AML-193 (cell line): ENCODE results near the gene DDX5.

Experiments used
- DNase-seq, 2 experiments: peaks; one replicate each; lab custom pipeline; 2025; lab: John Stamatoyannopoulos, UW

The DDX5 gene

DNA sequence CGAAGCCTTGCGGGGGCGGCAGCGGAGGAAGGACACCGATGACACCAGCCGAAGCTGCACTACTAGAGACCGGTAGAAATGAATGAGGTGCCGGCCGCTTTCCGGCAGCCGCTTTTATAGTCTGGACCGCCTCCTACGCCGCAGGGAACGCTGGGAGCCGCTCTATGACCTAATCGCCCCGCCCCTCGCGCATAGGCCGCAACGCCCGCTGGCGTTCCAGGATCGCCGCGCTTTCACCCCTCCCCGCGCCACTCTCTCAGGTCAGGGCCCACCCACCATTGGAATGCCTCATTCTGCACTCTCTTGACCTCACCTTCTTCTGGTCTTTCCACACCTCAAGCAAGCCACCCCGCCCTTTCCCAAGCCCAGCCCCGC lies at the start of gene DDX5:
DDX5 (minus strand) TSS at position 89 of the 375 bp plus-strand sequence. CDS start 170 bp downstream, outside the sequence.
- DNase-seq, result peak; percentile 98 to 99

DNA sequence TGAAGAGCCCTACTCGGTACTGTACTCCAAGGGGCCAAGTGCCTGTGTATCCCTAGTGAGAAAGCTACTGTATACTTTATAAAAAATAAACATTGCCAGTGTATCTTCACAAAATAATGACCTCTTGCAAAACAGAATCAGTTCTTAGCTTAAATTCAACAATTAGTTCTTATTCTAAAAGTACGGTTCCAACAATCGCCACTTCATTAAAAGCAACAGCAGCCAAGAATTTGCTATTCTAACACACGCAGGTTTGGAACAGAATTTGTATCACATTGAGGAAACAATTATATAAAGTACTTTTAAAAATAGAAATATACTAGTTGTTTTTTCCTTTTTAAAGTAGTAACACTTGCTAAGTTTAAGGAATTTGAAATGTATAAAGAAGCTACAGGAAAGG lies 49.2 kb upstream of the DDX5 start:
- DNase-seq, result no peak

DNA sequence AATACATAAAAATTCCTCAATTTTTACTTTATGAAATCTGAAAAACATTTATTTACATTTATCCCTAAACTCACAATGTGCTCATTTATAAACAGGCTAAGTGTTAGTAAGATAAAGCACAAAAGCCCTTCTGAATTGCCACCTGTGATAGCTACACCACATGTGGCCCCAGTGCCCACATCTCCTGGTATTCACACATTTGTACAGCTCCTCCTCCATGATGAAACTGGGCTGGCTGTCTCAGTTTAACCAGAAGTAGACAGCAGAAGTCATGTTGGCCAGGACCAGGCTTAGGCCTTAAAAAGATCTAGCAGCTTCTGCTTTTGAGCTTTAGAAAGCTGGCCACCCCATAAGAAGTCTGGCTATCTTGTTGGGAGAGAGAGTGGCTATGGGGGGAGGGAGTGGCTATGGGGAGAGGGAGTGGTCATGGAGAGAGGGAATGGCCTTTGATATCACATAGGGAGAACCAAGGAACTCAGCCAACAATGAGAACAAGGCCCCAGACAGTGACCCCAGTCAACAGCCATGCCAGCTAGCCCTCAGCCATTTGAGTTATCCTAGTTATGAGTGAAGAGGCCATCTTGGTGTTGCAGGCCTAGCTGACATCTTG lies 48.0 kb upstream of the DDX5 start:
- no peak for DNase-seq

DNA sequence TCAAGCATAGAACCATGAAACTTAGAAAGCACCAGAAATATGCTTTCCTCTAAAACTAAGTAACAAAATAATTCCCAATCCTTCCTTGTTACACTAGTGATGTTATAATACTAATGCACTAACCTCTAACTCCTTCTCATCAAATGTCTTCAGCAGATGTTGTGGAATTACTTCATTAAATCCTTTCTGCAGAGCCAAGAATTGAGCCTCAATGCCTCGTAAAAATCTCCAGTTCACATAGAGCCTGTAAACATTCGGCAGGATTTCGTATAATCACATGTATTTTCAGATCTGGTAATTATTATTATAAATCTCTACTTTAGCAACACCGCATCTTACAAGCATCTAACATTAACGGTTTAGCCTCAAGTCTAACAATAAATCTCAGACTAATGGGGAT lies 45.4 kb upstream of the DDX5 start:
- DNase-seq, result no peak

DNA sequence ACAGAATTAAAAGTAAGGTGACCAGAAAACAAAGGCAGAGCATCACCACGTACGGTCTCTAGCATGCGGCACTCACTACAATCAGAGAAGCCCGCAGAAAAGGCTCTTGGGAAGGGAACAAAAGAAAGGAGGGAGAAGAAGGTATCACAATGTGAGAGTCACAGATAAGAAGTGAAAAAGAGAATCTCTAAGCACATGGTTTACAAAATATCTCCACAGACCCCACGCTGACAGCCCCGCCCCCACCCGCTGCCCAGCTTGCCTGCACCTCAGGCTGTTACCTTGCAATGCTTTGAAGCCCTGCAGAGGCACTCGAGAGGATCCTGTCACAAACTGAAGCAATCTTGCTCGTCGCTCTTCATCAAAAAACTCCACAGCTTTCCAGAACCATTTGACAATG lies 41.2 kb upstream of the DDX5 start:
- no peak for DNase-seq

DNA sequence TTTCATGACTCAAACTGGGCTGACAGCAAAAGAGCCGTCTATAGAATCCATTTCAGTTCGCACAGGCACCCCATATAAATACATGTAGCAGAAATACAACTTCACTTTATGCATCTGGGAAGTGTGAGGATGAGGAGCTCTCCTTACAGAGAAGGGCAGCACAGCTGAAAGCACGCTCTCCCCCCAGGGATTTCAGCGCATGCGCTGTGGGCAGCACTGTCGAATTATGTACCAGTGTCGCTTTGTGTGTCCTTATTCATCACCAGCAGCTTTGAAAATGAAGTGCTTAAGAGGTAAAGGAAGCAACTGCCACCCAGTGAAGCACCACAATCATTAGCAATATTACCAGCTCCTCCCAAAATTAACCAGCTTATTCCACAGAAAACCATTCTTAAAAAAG lies 40.6 kb upstream of the DDX5 start:
- no peak for DNase-seq

DNA sequence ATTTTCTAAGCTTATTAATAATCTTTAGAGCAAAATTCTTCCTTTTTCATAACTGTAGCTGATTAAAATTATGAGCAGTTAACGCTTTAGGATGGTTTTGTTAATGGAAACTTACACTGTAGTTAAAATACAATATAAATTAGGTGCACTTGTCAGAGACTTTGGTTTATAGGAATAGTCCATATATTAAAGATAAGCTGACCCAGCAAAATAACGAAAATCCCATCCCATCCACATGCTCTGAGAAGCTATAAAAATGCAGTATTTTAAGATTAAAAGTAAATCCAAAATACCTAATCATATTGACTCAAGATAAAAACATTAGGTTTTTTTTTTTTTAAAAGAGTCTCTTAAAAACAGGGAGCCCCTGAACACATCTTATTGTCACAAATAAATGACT lies 38.7 kb upstream of the DDX5 start:
- no peak for DNase-seq

DNA sequence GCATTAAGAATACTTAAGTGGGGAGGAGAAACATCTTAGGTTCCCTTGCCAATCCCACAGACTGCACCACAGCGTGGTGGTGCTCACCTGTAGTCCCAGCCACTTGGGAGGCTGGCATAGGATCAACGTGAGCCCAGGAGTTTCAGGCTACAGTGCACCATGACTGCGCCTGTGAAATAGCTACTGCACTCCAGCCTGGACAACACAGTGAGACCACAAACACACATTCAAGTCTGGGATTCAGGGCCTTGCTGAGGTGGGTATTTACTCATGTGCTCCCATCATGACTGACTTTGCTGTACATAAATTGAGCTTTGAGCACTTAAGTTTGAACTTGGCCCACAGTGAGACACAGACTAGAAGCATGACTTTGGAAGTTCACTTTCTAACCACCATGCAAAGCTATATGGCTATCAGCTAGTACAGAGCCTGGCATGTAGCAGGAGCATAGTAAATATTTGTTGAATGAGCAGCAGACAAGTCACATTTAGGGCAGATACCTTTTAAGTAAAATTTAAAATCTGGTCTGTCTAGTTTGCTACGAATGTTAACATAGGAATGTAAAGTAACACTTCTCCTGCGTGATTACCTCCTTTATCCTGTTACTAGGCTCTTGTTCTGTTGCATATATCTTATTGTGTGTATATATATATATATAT lies 34.2 kb upstream of the DDX5 start:
- DNase-seq, result no peak

DNA sequence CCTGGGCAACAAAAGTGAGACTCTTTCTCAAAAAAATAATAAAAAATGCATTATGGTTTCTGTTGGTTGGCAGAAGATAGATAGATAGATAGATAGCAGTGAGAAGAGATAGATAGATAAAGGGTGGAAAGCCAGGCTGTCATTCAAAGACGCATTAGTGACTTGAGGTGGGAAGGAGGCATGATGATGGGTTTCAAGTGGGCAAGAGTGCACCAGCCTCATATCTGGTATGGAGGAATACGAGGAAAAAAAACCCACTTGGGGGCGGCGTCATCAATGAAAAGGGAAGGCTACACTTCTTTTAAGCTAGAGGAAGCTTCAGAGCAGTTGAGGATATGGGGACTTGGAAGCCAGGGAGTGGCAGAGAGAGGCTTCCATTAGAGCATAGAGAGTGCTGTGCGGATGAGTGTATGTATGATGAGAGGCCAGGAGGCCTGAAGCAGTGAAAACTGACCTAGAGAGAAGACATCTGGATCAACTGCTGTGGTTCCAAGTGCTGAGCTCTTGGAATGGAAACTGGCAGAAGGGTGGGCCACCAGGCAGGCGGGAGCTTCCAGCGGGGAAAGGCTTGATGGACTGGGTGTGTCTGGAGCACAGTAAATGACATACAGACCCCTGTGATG lies 32.5 kb upstream of the DDX5 start:
- no peak for DNase-seq

DNA sequence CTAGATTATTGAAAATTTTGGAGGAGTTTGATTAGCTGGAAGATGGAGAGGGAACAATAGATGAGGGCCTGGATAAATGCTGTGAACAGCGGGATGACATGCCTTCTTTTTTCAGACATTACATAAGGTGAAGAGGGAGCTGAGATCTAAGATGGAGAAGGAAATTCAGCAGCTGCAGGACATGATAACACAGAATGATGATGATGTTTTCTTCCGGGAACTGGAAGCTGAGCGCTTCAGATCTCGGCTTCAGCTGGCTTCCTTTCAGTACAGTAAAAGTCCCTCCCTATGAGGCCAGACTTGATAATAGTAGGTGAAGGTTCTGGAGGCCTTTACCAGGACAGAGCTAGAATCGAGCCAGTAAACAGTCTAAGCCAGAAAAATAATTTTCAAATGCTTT lies 31.4 kb upstream of the DDX5 start:
- DNase-seq, result no peak

DNA sequence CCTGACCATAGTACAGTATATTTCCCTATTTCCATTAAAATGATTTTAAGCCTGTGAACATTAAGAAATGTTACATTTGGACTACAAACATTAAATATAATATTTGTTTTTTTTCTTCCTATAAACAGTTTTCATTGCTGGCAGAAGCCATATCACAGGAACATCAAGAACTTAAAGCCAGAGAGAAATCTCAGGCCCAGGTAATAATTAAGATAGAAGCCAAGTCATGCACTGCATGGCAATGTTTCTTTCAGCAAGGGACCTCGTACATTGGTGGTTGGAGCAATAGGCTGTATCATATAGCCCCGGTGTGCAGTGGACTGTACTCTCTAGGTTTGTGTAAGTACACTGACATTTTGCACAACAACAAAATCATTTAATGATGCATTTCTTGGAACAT lies 30.8 kb upstream of the DDX5 start:
- no peak for DNase-seq

DNA sequence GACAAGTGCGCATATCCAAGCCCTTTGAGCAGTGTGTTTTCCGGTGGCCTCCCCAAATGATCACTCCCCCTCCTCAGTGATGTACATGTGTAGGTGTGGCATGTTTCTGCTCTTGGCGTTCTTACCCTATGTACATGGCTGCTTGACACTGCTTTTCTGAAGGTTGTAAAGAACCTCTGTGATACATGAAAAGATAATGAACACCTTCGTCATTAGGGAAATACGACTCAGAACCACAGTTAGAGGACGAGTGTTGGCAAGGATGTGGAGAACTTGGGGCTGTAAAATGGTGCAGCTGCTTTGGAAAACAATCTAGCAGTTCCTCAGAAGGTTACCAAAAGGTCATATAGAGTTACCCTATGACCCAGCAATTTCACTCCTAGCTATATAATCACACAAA lies 29.3 kb upstream of the DDX5 start:
- no peak for DNase-seq

DNA sequence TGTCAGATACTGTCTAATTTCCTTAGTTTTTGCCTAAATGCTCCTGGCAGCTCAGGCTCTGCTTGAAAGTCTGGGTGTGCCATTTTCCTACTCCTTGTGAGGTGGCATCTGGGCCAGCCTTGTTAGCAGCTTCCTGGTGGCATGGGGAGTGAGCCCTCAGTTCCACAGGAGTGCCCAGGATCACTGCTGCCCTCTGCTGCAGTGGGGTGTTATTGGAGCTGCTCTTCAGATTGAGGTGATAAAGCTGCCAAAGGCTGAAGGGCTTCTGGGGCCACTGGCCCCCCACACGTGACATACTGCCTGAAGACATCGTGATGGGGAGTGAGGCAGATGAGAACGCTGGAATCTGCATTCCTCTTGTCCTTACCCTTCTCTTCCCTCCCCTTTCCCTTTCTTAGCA lies 28.1 kb upstream of the DDX5 start:
- DNase-seq, result peak; percentile 28 to 46

DNA sequence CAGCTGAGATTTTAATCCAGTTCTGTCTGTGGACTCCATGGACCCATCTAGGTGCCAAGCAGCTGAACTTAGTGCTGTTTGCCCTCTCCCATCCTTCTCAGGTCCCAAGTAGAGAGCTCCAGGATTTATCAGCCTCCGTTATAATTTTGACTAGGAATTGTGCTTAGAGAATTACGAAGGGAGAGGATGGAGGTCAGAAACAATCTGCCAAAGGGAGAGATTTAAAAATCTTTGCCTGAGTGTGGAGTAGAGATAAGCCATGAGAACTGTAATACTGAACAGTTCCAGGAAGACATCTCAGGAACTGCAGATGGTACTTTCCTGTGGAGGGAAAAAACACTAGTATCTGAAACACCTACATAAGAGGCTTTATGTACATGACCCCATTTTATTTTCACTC lies 27.7 kb upstream of the DDX5 start:
- DNase-seq, result no peak

DNA sequence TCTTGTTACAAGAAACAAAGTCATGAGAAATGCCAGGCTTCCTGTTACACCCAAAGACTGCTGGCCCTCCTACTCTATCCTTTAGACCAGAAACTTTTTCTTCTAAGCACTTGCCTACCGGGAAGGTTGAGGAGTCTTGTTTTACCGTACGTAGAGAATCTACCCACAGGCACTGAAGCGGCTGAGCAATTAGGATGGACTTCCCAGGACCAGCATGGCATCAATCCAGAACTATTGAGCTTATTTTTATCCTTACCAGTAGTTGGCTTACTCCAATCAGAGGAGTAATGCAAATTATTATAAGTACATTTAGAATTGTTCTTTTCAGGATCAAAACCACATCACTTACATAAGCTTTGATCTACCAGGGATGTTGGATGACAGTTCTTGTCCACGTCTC lies 26.3 kb upstream of the DDX5 start:
- no peak for DNase-seq

DNA sequence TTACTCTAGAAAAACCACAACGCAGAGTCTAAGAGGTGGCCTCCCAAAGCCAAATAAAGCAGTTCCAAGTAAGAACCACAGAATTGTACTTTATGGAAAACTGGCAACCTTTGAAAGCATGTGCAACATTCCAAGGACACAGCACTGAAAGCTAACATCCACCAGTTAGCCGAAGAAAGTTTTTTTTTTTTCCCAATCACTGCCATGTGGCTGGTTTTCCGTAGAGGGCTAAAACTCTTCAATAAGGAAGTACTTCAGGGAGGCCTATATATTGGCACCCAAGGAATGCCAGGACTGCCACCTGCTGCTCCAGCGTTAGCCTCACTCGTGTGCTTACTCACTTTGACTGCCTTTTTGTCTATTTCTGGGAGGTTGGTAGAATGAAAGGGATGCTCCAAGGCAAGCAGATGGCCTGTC lies 25.9 kb upstream of the DDX5 start:
- DNase-seq, result no peak

DNA sequence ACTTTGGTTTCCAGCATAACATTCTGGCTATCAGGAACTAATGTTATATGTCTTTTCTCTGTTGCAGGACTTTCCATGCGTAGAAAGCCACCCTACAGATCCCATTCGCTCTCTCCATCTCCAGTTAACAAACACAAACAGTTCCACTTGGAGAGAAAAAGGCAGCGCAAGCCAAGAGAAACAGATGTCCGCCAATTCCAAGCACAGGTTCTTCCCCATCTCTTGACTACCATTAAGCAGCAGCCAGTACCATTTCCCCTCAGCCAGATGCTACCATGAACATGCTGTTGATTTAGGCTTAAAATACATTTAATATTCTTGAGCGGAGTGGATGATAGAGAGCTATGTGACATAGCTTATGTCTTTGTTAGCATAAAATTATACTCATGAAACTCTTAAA lies 23.1 kb upstream of the DDX5 start:
- DNase-seq, result no peak

DNA sequence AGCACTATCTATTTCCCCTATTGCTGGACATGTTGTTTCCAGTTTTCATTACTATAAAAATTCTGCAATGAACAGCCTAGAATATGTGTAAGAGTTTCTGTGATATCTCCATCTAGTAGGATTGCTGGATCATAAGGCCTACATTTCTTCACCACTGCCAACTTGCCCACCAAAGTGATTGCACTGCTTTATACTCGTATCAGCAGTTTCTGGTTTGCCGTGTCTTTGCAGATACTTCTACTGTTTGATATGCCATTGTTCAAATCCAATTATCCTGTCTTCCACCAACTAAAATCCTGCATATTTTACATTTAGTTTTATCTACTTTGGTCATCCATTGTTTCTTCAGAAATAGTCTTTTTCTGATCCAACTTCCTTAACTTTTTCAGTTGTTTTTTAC lies 21.8 kb upstream of the DDX5 start:
- DNase-seq, result no peak

DNA sequence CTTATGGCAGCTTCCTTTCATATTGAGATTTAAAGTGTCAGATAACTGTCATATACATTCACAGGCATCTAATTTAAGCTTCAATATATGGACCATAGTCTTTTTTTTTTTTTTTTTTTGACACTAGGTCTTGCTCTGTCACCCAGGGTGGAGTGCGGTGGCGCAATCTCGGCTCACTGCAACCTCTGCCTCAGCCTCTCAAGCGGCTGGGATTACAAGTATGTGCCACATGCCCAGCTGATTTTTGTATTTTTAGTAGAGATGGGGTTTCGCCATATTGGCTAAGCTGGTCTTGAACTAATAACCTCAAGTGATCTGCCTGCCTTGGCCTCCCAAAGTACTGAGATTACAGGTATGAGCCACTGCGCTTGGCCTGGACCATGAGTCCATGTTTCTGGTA lies 14.3 kb upstream of the DDX5 start:
- no peak for DNase-seq

DNA sequence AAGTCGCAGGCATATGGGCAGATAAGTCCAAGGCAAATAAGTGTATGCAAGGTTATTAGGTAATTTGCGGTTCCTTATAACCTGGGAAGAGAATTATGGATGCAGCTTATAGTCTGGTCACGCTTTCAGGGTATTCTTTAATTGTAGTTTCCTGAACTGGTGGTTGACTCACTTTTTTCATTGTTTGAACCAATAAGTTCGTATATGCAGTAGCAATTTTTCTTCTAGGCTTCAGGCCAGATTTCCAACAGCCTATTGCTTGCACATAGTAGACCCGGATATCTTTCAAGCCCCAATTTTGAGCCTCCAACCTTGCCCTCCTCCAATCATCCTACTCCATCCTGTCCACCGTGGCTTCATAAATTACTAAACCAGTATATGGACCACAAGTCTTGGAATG lies 13.5 kb upstream of the DDX5 start:
- DNase-seq, result no peak

DNA sequence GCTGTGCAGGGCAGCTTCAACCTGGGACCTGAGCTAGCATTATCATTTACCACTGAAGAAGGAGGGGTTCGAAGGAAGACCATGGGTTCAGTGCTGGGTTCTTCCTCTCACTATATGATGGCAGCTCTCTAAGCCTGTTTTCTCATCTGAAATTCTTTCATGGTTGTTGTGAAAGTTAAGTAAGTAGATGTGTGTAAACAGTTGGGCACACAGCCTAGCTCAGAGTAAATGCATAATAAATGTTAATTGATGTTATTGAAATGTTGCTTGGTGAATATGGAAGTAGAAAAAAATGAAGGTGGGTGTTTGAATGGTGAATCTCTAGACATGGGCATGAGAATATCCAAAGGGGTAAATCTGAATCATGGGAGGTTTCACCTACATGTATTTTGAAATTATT lies 9.7 kb upstream of the DDX5 start:
- no peak for DNase-seq

DNA sequence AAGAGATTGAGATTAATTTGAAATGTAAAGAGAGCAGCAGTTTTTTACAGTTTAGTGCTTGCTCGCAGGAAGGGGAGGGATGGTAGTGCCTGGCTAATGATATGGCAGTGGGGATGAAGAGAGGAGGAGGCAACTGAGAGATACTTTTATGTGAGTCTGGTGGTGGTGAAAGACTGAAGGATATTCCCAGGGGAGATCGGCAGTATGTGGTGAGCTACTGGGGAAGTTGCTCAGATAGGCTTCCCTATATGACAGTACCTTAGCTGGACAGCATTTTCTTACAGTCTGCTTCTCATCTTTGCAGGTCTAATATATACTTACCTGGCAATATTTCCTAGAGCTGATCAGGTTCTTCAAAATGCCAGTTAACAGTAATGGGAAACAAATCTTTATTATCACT lies 9.3 kb upstream of the DDX5 start:
- no peak for DNase-seq

DNA sequence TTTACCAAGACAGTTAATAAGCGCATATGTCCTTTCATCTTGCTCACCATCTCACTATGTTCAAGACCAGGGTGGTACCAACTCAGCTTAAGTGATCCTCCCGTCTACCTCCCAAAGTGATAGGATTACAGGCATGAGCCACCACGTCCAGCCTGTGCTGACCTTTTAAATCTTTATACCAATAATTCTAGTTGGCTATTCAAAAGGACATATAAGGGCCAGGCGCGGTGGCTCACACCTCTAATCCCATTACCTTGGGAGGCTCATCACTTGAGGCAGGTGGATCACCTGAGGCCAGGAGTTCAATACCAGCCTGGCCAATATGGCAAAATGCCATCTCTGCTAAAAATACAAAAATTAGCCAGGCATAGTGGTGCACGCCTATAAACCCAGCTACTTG lies 3.1 kb upstream of the DDX5 start:
- DNase-seq, result no peak

DNA sequence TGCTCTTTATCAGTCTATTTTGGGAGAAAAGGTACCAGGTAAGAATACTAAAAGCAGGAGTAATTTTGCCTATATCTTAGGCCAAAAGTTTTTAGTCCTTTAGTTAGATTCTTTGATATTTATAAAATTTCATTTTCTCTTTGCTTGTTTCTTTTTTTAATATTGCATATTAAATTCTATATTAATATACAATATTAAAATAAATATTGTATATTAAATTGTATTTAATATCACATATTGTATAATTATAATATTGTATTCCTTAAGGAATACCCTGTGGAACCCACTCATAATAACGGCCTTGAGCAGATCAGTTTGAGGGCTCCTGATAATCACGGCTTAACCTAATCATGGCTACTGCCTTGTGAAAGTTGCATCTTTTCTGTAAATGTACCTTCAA lies 2.6 kb upstream of the DDX5 start:
- no peak for DNase-seq
